ENCODE measurements around the gene SRP54.

The SRP54 gene

GRCh38 chr14:34970665-34971064, 12.1 kb upstream of the SRP54 start:
- no peaks in the 10 kb centered on the region for H3K4me1 ChIP-seq (ENCODE audit: insufficient read depth, low read length)
- H3K36me3 ChIP-seq (ENCODE audit: insufficient read depth, low read length), result 0 out of 2 replicates have a peak, but pooled peaks cover 3% of the 10 kb centered on the region
- H3K9me3 ChIP-seq (ENCODE audit: control insufficient read depth, insufficient read depth, low read length), result no peaks in the 10 kb centered on the region
- H3K9ac ChIP-seq (ENCODE audit: low read depth, low read length), result no peak overlapping the region

GRCh38 chr14:34971381-34971780, 11.4 kb upstream of the SRP54 start:
- no peaks in the 10 kb centered on the region for H3K36me3 ChIP-seq (ENCODE audit: insufficient read depth, low read length)
- no peaks in the 10 kb centered on the region for H3K4me1 ChIP-seq (ENCODE audit: insufficient read depth, low read length)
- no peak overlapping the region for H3K9ac ChIP-seq (ENCODE audit: low read depth, low read length)
- H3K9me3 ChIP-seq (ENCODE audit: control insufficient read depth, insufficient read depth, low read length), result no peaks in the 10 kb centered on the region

- H3K9me3 ChIP-seq (ENCODE audit: control insufficient read depth, insufficient read depth, low read length), result no peaks in the 10 kb centered on the region
- H3K4me1 ChIP-seq (ENCODE audit: insufficient read depth, low read length), result no peaks in the 10 kb centered on the region
- H3K9ac ChIP-seq (ENCODE audit: low read depth, low read length), result no peak overlapping the region
- H3K36me3 ChIP-seq (ENCODE audit: insufficient read depth, low read length), result no peaks in the 10 kb centered on the region
These were observed 11.0 kb upstream of the SRP54 start for GRCh38 chr14:34971801-34972200.

- H3K9me3 ChIP-seq (ENCODE audit: control insufficient read depth, insufficient read depth, low read length), result no peaks in the 10 kb centered on the region
- no peak overlapping the region for H3K9ac ChIP-seq (ENCODE audit: low read depth, low read length)
- 0 out of 2 replicates have a peak, but pooled peaks cover 3% of the 10 kb centered on the region for H3K4me1 ChIP-seq (ENCODE audit: insufficient read depth, low read length)
- no peaks in the 10 kb centered on the region for H3K36me3 ChIP-seq (ENCODE audit: insufficient read depth, low read length)
These were observed 4.3 kb upstream of the SRP54 start for GRCh38 chr14:34978444-34978843.

DNA sequence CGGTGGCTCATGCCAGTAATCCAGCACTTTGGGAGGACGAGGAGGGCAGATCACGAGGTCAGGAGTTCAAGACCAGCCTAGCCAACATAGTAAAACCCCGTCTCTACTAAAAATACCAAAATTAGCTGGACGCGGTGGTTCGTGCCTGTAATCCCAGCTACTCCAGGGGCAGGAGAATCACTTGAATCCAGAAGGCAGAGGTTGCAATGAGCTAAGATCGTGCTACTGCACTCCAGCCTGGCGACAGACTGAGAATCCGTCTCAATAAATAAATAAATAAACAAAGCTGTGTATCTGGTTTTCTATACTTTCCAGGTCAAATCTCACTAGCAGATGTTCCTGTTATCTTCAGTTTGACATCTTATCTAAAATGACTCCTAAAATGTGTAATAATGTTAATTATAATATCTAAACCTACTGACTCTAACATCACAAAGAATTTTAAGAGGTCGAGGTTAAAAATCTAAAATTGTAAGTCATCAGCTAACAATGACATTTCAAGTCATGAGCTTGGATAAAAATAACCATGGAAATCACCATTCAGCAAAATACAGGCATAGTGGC, 2.4 kb upstream of the SRP54 start:
- Histone ChIP-seq H3K4me1 (ENCODE audit: insufficient read depth, low read length) (0 out of 2 replicates have a peak, but pooled peaks cover 3% of the 10 kb centered on the region), H3K9me3 (ENCODE audit: control insufficient read depth, insufficient read depth, low read length) (no peaks in the 10 kb centered on the region), H3K9ac (ENCODE audit: low read depth, low read length) (peak overlapping the region; percentile 87; the same call in 1 of the 2 replicates), H3K36me3 (ENCODE audit: insufficient read depth, low read length) (no peaks in the 10 kb centered on the region)

DNA sequence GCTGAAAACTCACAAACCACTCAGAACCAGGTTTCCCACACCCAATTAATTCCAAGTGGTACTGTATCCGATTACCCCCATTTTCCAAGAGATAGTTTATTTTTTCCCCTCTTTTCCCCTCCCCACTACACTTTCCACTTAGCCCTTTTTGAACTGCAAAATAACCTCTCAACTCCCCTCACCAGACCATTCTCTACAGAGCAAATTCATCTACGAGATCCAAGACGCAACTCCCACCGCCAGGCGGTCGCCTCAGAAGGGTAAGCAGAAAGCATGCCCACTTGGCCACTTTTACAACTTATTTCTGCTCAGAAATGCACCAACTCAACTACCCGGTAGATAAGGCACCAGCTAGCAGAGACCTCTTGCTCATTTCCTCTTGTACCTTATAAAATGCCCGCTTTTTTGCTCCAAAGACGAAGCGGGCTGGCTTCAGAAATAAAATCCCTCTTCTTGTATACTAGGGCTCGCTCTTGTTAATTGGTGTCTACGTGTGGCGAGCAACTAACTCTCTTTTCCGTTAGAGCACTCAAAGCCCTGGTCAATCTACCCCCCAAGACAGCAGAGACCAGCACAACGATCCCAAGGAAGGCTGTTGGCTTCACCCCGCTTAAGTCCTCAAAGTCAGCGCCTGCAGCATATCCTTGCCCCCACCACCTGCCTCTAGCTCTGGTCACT, 910 bp upstream of the SRP54 start:
- peak overlapping the region; percentile 87 for H3K9ac ChIP-seq (ENCODE audit: low read depth, low read length)
- H3K36me3 ChIP-seq (ENCODE audit: insufficient read depth, low read length), result no peaks in the 10 kb centered on the region
- 0 out of 2 replicates have a peak, but pooled peaks cover 3% of the 10 kb centered on the region for H3K4me1 ChIP-seq (ENCODE audit: insufficient read depth, low read length)
- H3K9me3 ChIP-seq (ENCODE audit: control insufficient read depth, insufficient read depth, low read length), result no peaks in the 10 kb centered on the region

DNA sequence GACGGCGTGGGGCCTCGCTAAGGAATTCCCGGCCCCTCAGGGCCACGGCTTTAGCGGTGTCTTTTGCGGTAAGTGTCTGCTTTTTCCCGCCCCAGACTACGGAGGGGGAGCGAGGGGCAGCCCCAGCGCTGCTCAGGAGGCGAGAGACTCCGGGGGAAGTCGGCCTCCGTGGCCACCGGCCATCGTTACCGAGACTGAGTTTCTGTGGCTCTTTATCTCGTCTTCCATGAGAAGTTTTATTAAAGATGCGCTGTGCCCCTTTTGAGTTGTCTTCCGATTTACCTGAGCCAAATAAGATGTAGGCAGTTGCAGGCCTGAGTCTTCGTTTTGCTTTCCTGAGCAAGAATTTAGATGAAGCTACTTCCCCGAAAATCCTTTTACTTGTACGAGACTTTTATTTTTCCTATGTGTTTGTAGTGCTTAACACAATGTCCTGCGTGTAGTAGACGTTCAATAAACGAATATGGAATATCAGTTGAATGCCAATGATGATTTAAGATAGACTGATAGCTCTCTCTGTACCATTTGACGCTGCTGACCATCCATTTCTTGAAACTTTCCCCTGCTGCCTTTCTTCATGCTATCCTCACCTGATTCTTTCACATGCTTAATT, 462 bp downstream of the SRP54 start:
- H3K9ac ChIP-seq (ENCODE audit: low read depth, low read length), result peak overlapping the region; percentile 87
- H3K36me3 ChIP-seq (ENCODE audit: insufficient read depth, low read length), result no peaks in the 10 kb centered on the region
- H3K4me1 ChIP-seq (ENCODE audit: insufficient read depth, low read length), result 0 out of 2 replicates have a peak, but pooled peaks cover 3% of the 10 kb centered on the region
- no peaks in the 10 kb centered on the region for H3K9me3 ChIP-seq (ENCODE audit: control insufficient read depth, insufficient read depth, low read length)

DNA sequence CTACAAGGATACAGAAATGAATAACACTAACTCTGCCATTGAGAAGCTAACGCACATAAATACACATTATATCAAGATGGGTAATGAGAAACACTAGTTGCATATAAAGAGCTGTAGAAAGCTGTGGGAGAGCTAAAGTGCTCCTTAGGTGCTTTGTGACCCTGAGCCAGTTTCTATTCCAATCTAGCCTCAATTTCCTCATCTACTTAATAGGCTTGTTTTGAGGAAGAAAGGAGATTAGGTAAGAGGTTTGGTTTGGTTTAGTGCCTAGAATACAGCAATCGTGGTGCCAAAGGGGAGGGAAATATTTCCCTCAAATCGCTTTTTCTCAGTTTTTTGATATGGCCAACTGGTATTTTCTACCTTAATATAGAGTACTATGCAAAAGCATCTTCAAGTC, 994 bp downstream of the SRP54 start:
- H3K36me3 ChIP-seq (ENCODE audit: insufficient read depth, low read length), result no peaks in the 10 kb centered on the region
- H3K4me1 ChIP-seq (ENCODE audit: insufficient read depth, low read length), result 0 out of 2 replicates have a peak, but pooled peaks cover 3% of the 10 kb centered on the region
- peak overlapping the region; percentile 87 for H3K9ac ChIP-seq (ENCODE audit: low read depth, low read length)
- H3K9me3 ChIP-seq (ENCODE audit: control insufficient read depth, insufficient read depth, low read length), result no peaks in the 10 kb centered on the region

- Histone ChIP-seq H3K9ac (ENCODE audit: low read depth, low read length) (no peak overlapping the region), H3K9me3 (ENCODE audit: control insufficient read depth, insufficient read depth, low read length) (no peaks in the 10 kb centered on the region), H3K4me1 (ENCODE audit: insufficient read depth, low read length) (0 out of 2 replicates have a peak, but pooled peaks cover under 1% of the 10 kb centered on the region), H3K36me3 (ENCODE audit: insufficient read depth, low read length) (no peaks in the 10 kb centered on the region)
These were observed 2.9 kb downstream of the SRP54 start for GRCh38 chr14:34985740-34986139.

DNA sequence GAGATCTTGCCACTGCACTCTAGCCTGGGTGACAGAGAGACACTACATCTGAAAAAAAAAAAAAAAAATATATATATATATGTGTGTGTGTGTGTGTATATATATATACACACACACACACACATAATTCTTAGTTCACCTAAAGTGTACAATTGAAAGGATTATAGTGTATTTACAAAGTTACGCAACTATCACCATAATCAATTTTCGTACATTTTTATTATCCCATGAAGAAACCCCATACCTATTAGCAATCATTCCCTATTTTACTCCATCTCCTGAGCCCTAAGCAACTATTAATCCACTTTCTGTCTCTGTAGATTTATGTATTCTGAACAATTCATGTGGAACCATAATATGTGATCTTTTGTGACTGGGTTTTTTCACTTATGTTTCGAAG, 4.4 kb downstream of the SRP54 start:
- Histone ChIP-seq H3K9ac (ENCODE audit: low read depth, low read length) (no peak overlapping the region), H3K9me3 (ENCODE audit: control insufficient read depth, insufficient read depth, low read length) (no peaks in the 10 kb centered on the region), H3K36me3 (ENCODE audit: insufficient read depth, low read length) (no peaks in the 10 kb centered on the region), H3K4me1 (ENCODE audit: insufficient read depth, low read length) (no peaks in the 10 kb centered on the region)

- H3K4me1 ChIP-seq (ENCODE audit: insufficient read depth, low read length), result no peaks in the 10 kb centered on the region
- no peaks in the 10 kb centered on the region for H3K36me3 ChIP-seq (ENCODE audit: insufficient read depth, low read length)
These were observed 7.0 kb downstream of the SRP54 start for GRCh38 chr14:34989762-34990161.

DNA sequence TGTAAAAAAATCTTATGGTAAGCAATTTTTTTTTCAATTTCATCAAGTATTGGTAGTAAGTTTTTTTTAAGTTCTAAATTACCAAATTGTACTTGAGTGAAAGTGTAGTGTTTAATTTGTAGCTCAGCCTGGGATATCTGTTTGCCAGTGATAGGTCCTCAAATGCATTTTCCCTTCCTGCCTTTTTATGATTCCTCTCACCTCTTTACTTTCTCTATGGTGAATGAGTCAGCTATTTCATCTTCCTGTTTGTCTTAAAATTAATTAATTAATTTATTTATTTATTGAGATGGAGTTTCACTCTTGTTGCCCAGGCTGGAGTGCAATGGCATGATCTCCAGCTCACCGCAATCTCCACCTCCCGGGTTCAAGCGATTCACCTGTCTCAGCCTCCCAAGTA, 10.6 kb downstream of the SRP54 start:
- H3K4me1 ChIP-seq (ENCODE audit: insufficient read depth, low read length), result peaks cover 2% of the 10 kb centered on the region; the same call in 1 of the 2 replicates
- no peaks in the 10 kb centered on the region for H3K9me3 ChIP-seq (ENCODE audit: control insufficient read depth, insufficient read depth, low read length)
- no peaks in the 10 kb centered on the region for H3K36me3 ChIP-seq (ENCODE audit: insufficient read depth, low read length)
- H3K9ac ChIP-seq (ENCODE audit: low read depth, low read length), result no peak overlapping the region

More at GRCh38 chr14:34989762-34990161, 7.0 kb downstream of the SRP54 start:
- H3K9me3 ChIP-seq (ENCODE audit: control insufficient read depth, insufficient read depth, low read length), result no peaks in the 10 kb centered on the region
- H3K9ac ChIP-seq (ENCODE audit: low read depth, low read length), result no peak overlapping the region

- H3K36me3 ChIP-seq (ENCODE audit: insufficient read depth, low read length), result no peaks in the 10 kb centered on the region
- no peak overlapping the region for H3K9ac ChIP-seq (ENCODE audit: low read depth, low read length)
- H3K4me1 ChIP-seq (ENCODE audit: insufficient read depth, low read length), result peaks cover 2% of the 10 kb centered on the region; the same call in 1 of the 2 replicates
- H3K9me3 ChIP-seq (ENCODE audit: control insufficient read depth, insufficient read depth, low read length), result no peaks in the 10 kb centered on the region
These were observed 11.9 kb downstream of the SRP54 start for GRCh38 chr14:34994668-34995067.

- 0 out of 2 replicates have a peak, but pooled peaks cover 4% of the 10 kb centered on the region for H3K36me3 ChIP-seq (ENCODE audit: insufficient read depth, low read length)
- H3K9me3 ChIP-seq (ENCODE audit: control insufficient read depth, insufficient read depth, low read length), result no peaks in the 10 kb centered on the region
- no peak overlapping the region for H3K9ac ChIP-seq (ENCODE audit: low read depth, low read length)
- H3K4me1 ChIP-seq (ENCODE audit: insufficient read depth, low read length), result peaks cover 2% of the 10 kb centered on the region; the same call in 1 of the 2 replicates
These were observed 15.0 kb downstream of the SRP54 start for GRCh38 chr14:34997762-34998161.

DNA sequence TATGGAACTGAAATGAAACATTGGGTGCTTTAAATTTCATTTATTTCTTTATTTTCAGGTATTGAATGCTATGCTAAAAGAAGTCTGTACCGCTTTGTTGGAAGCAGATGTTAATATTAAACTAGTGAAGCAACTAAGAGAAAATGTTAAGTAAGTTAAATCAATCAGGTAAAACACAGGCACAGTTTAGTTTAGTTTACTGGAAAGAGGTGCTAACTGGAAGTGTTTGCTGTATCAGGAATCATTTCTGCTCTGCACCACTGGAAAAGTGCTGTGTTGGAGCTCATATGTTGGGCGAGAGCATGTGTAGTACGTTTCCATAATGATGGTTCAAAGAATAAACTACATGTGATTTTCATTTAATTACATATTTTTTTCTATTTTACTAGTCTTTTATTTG, 16.7 kb downstream of the SRP54 start:
- Histone ChIP-seq H3K36me3 (ENCODE audit: insufficient read depth, low read length) (0 out of 2 replicates have a peak, but pooled peaks cover 4% of the 10 kb centered on the region), H3K9ac (ENCODE audit: low read depth, low read length) (no peak overlapping the region), H3K9me3 (ENCODE audit: control insufficient read depth, insufficient read depth, low read length) (no peaks in the 10 kb centered on the region), H3K4me1 (ENCODE audit: insufficient read depth, low read length) (peaks cover 2% of the 10 kb centered on the region; the same call in 1 of the 2 replicates)

Data from ES-I3 (cell line).